ENCODE measurements around the gene ANO10.

DNA sequence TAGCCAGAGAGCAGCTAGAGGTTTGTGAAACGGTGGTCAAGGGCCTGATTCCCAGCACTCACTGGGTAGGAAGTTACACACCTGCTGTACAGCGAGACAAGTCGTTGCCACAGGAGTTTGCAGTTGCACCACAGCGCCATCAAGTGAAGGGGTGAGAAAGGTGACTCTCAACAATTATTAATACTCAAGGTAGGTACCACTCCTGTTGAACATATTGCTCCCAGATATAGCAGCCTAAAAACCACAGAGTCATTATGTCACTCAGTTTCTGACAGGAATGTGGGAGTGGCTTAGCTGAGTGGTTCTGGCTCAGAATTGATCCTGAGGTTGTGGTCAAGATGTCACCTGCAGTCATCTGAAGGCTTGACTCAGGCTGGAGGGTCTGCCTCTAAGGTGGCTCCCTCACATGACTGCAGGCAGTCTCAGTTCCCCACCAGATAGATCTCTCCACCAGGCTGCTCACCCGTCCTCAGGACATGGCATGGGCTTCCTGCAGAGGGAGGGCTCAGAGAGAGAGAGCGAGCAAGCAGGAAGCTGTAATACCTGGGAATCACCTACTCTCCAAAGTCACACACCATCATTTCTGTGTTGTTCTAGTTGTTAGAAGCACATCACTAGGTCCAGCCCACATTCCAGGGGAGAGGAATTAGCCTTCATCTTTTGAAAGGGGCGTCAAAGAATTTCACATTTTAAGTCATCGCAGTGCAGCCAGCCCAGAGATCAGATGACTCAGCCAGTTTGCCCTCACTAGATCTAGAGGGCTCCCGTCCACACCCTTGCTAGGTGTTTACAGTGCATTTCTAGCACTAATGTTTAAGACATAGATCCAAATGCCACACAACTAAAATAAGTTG is 17.0 kb upstream of the ANO10 start:
- TF ChIP-seq CTCF (IDR thresholded peaks at IDR 0.05 in 8 of 11, conservative IDR thresholded peaks at IDR 0.05 in 3 of 11) (peak in 1 of 11 experiments; percentile 22), POLR2AphosphoS5 (IDR thresholded peaks at IDR 0.05) (no peak), POLR2A (IDR thresholded peaks at IDR 0.05) (no peak)

All from spleen (tissue), 7 donors.